HepG2 (cell line): ENCODE results near the gene HOXA6. TPM values are rescaled to one million over a fixed set of nuclear protein-coding genes. Genes with fewer than 3 reads are reported as not detected.

Experiments
- AGO1 ChIP-seq: fragments of 200-400 bp; formaldehyde crosslinking; IDR thresholded peaks from 2 replicates; pipeline ENCODE4 v1.6.1; 2017; ENCODE audit warnings: mild to moderate bottlenecking, low read depth, low read length, moderate library complexity; ENCODE audit not compliant: poor library complexity, severe bottlenecking
- ARID5B ChIP-seq: IDR thresholded peaks from 2 replicates; pipeline ENCODE4 v1.4.0; 2020; ENCODE audit warnings: mild to moderate bottlenecking, missing genetic modification reagents
- BHLHE40 ChIP-seq: IDR thresholded peaks from 2 replicates; pipeline ENCODE4 v1.6.1; 2011; ENCODE audit warnings: low read length, improper control_type of control experiment
- CCAR2 ChIP-seq: fragments of 200-400 bp; formaldehyde crosslinking; optimal IDR thresholded peaks from 2 replicates; pipeline ENCODE3; 2018; ENCODE audit warnings: low read depth, mild to moderate bottlenecking, low read length, moderate library complexity
- CREB1 ChIP-seq, 2 experiments: fragments of 450-650 bp in 1 of 2; IDR thresholded peaks; 2 replicates each; pipeline ENCODE4 v1.6.1; 2016 to 2017; ENCODE audit warnings: control low read depth in 1 of 2, mild to moderate bottlenecking in 1 of 2, missing compliant biosample characterization in 1 of 2, missing genetic modification characterization in 1 of 2
- DPF2 ChIP-seq: sonication (generic); formaldehyde crosslinking; IDR thresholded peaks from 2 replicates; pipeline ENCODE4 v1.4.0; 2020; ENCODE audit warnings: mild to moderate bottlenecking, low read depth, missing genetic modification reagents, borderline replicate concordance
- FOXM1 ChIP-seq: sonication (generic); formaldehyde crosslinking; IDR thresholded peaks from 2 replicates; pipeline ENCODE4 v1.5.0; 2020; ENCODE audit warnings: missing genetic modification reagents
- HNF1B ChIP-seq: sonication (generic); formaldehyde crosslinking; IDR thresholded peaks from 2 replicates; pipeline ENCODE4 v1.5.1; 2020; ENCODE audit warnings: mild to moderate bottlenecking, moderate library complexity, missing genetic modification reagents
- KDM6A ChIP-seq: IDR thresholded peaks from 2 replicates; pipeline ENCODE4 v1.6.1; 2016; ENCODE audit warnings: low read depth
- SAP130 ChIP-seq: IDR thresholded peaks from 2 replicates; pipeline ENCODE4 v1.6.1; 2016; ENCODE audit warnings: low read depth
- SNRNP70 ChIP-seq: fragments of 200-400 bp; formaldehyde crosslinking; IDR thresholded peaks from 2 replicates; pipeline ENCODE4 v1.6.1; 2017; ENCODE audit warnings: mild to moderate bottlenecking, low read depth, low read length, moderate library complexity
- XRCC5 ChIP-seq: fragments of 200-400 bp; formaldehyde crosslinking; optimal IDR thresholded peaks from 2 replicates; pipeline ENCODE3; 2017; ENCODE audit warnings: mild to moderate bottlenecking, low read length
- ZBTB3 ChIP-seq: sonication (generic); formaldehyde crosslinking; IDR thresholded peaks from 2 replicates; pipeline ENCODE4 v1.4.0; 2020; ENCODE audit warnings: low read depth, mild to moderate bottlenecking, moderate library complexity, missing genetic modification reagents, borderline replicate concordance
- ZBTB44 ChIP-seq: sonication (generic); formaldehyde crosslinking; IDR thresholded peaks from 2 replicates; pipeline ENCODE4 v1.4.0; 2020; ENCODE audit warnings: missing genetic modification reagents
- ZFP91 ChIP-seq: sonication (generic); formaldehyde crosslinking; IDR thresholded peaks from 2 replicates; pipeline ENCODE4 v1.9.0; 2022; ENCODE audit warnings: missing genetic modification reagents, mild to moderate bottlenecking, borderline replicate concordance
- ZKSCAN5 ChIP-seq: sonication (generic); formaldehyde crosslinking; IDR thresholded peaks from 2 replicates; pipeline ENCODE4 v1.5.1; 2020; ENCODE audit warnings: mild to moderate bottlenecking, missing genetic modification reagents
- ZNF331 ChIP-seq: sonication (generic); formaldehyde crosslinking; IDR thresholded peaks from 2 replicates; pipeline ENCODE4 v1.4.0; 2020; ENCODE audit warnings: missing genetic modification reagents
- ZNF615 ChIP-seq: sonication (generic); formaldehyde crosslinking; IDR thresholded peaks from 2 replicates; pipeline ENCODE4 v1.5.0; 2020; ENCODE audit warnings: mild to moderate bottlenecking, missing genetic modification reagents, borderline replicate concordance
- ZNF83 ChIP-seq: sonication (generic); formaldehyde crosslinking; IDR thresholded peaks from 2 replicates; pipeline ENCODE4 v1.4.0; 2020; ENCODE audit warnings: missing genetic modification reagents, mild to moderate bottlenecking, borderline replicate concordance
- ZSCAN22 ChIP-seq: sonication (generic); formaldehyde crosslinking; IDR thresholded peaks from 2 replicates; pipeline ENCODE4 v1.4.0; 2020; ENCODE audit warnings: mild to moderate bottlenecking, missing genetic modification reagents
- polyA plus RNA-seq, 8 experiments: library from polyadenylated mRNA; depleted of rRNA in 3 of 8; stranded (reverse) in 7 of 8; unstranded in 1 of 8; fragments of >200 nt; fragmentation: Illumina TruSeq in 4 of 8; extraction: Trizol in 4 of 8; gene quantifications; 2 replicates each; pipeline versions ENCODE4 v1.2.1 to v1.2.3, GENCODE V29; 2011 to 2016; ENCODE audit warnings: low read depth in 4 of 8, missing spikeins in 1 of 8, mixed read lengths in 1 of 8; ENCODE audit not compliant: insufficient read depth in 1 of 8
- total RNA-seq, 5 experiments: library from RNA; depleted of rRNA; stranded (reverse); fragments of >200 nt; fragmentation: Illumina TruSeq; extraction: Trizol; gene quantifications; 2 replicates each; pipeline ENCODE4 v1.2.3, GENCODE V29; 2016; ENCODE audit warnings: low read depth in 1 of 5

HOXA6 gene
- total and polyA plus RNA-seq, 2 of the 13 experiments (the other 11 are each of a cell fraction or from before 2014, with no cell fraction given): 1.3 to 1.5 TPM

GRCh38 chr7:27143023-27143949, 4.3 kb downstream of the HOXA6 start, which contains the start of gene HOXA5 (continued):
- no peak for TF ChIP-seq ZNF331
- TF ChIP-seq ZNF83 (CRISPR knock-in tag): no peak
- TF ChIP-seq AGO1: no peak
- TF ChIP-seq SNRNP70: no peak
- TF ChIP-seq XRCC5: peak; percentile 55
- TF ChIP-seq KDM6A (CRISPR knock-in tag): no peak
- no peak for TF ChIP-seq CCAR2
- no peak for TF ChIP-seq ZNF615 (CRISPR knock-in tag)
- TF ChIP-seq ZBTB44: no peak
- TF ChIP-seq ZBTB3 (CRISPR knock-in tag): no peak
- TF ChIP-seq SAP130 (CRISPR knock-in tag): peak; percentile 58
- TF ChIP-seq FOXM1 (CRISPR knock-in tag): no peak
- TF ChIP-seq ZKSCAN5 (CRISPR knock-in tag): no peak
- no peak for TF ChIP-seq ZSCAN22 (CRISPR knock-in tag)
- TF ChIP-seq ZFP91 (CRISPR knock-in tag): 0 out of 2 replicates have a peak, but pooled peaks have one; percentile 45
- no peak for TF ChIP-seq DPF2
- peak; percentile 77 for TF ChIP-seq BHLHE40
- TF ChIP-seq HNF1B (CRISPR knock-in tag): no peak
- peak; percentile 26; the same call in 1 of the 2 replicates for TF ChIP-seq CREB1 (IDR thresholded peaks at IDR 0.05)
- TF ChIP-seq CREB1 (CRISPR knock-in tag; IDR thresholded peaks at IDR 0.05): peak; percentile 52; the same call in 1 of the 2 replicates
- peak; percentile 45; the same call in 1 of the 2 replicates for TF ChIP-seq ARID5B
